NCI-H510A treated with DMSO at 0.1 percent for 48 hours (cell line): ENCODE data around the gene SLC35G3.
"Not testable (repeated sequence)": the region's sequence is repeated elsewhere in the genome, so short reads cannot be mapped to it uniquely, and the experiment has no call there.

Experiments used
- DNase-seq: peaks from one replicate; lab custom pipeline; 2025; lab: John Stamatoyannopoulos, UW

The SLC35G3 gene

GRCh38 chr17:35164716-35165115, 29.5 kb downstream of the SLC35G3 start:
- no peak for DNase-seq

GRCh38 chr17:35163886-35164285, 30.3 kb downstream of the SLC35G3 start:
- DNase-seq: no peak

GRCh38 chr17:35162755-35163154, 31.4 kb downstream of the SLC35G3 start:
- no peak for DNase-seq

- no peak for DNase-seq
Observed at GRCh38 chr17:35161281-35161761, 32.9 kb downstream of the SLC35G3 start.

- no peak for DNase-seq
Observed at GRCh38 chr17:35160354-35161201, 33.6 kb downstream of the SLC35G3 start.

GRCh38 chr17:35159940-35160339, 34.3 kb downstream of the SLC35G3 start:
- DNase-seq: no peak

- no peak for DNase-seq
Observed at GRCh38 chr17:35155246-35155645, 38.9 kb downstream of the SLC35G3 start.

GRCh38 chr17:35154196-35155165, 39.7 kb downstream of the SLC35G3 start:
- no peak for DNase-seq

GRCh38 chr17:35152421-35153140, 41.6 kb downstream of the SLC35G3 start:
- no peak for DNase-seq

GRCh38 chr17:35151080-35151479, 43.1 kb downstream of the SLC35G3 start:
- not testable (repeated sequence) for DNase-seq

GRCh38 chr17:35149941-35150340, 44.3 kb downstream of the SLC35G3 start:
- no peak for DNase-seq

GRCh38 chr17:35148144-35148543, 46.0 kb downstream of the SLC35G3 start:
- DNase-seq: no peak

- DNase-seq: no peak
Observed at GRCh38 chr17:35147375-35147905, 46.8 kb downstream of the SLC35G3 start, which contains the start of gene UNC45B. Gene UNC45B (plus strand): TSS chr17:35147817. CDS start chr17:35148264, 447 bp downstream.

- no peak for DNase-seq
Observed at GRCh38 chr17:35146214-35146833, 47.9 kb downstream of the SLC35G3 start.

GRCh38 chr17:35144840-35145239, 49.4 kb downstream of the SLC35G3 start:
- no peak for DNase-seq
